Naive thymus-derived CD4-positive, alpha-beta T cell (primary cell): ENCODE data around the gene CSRNP3. TPM values are rescaled to one million over a fixed set of nuclear protein-coding genes. Genes with fewer than 3 reads are reported as not detected.

Experiments used
- ATAC-seq: fragments of 150-1000 bp; cut with Tn5 transposase; 2 replicates; pipeline ENCODE4 v1.10.0; 2021; ENCODE audit warnings: mild to moderate bottlenecking, moderate library complexity
- CTCF ChIA-PET: fragments of 350-600 bp; sonication (Branson Sonifier 250); formaldehyde crosslinking; loops from one replicate; lab custom pipeline; 2021; ENCODE audit warnings: antibody characterized with exemption; lab: Charles Lee
- POLR2A ChIA-PET: fragments of 350-600 bp; sonication (Branson Sonifier 250); formaldehyde crosslinking; loops from one replicate; lab custom pipeline; 2021; ENCODE audit warnings: antibody characterized with exemption, inconsistent platforms; lab: Charles Lee
- DNase-seq, 9 donors: peaks; one replicate each; pipeline versions ENCODE4 v3.0.0 to v3.0.0-alpha.2; 2020 to 2022; ENCODE audit warnings: mixed read lengths in 1 of 9
- H3K27ac ChIP-seq: one replicate; pipeline ENCODE4 v1.7.0; 2013; ENCODE audit warnings: mild to moderate bottlenecking, low read depth, low read length, moderate library complexity
- H3K27me3 ChIP-seq, 2 donors: one replicate each; pipeline ENCODE4 v1.7.0; 2013; ENCODE audit warnings: low read length in 2 of 2, mild to moderate bottlenecking in 2 of 2, moderate library complexity in 2 of 2; ENCODE audit not compliant: control insufficient read depth in 2 of 2, insufficient read depth in 2 of 2
- H3K36me3 ChIP-seq, 3 experiments: 1 replicate in 2 of 3; 2 replicates in 1 of 3; pipeline ENCODE4 v1.7.0; 2013; ENCODE audit warnings: low read length in 3 of 3, mild to moderate bottlenecking in 3 of 3, moderate library complexity in 1 of 3; ENCODE audit not compliant: insufficient read depth in 3 of 3, control insufficient read depth in 2 of 3
- H3K4me1 ChIP-seq, 2 donors: one replicate each; pipeline ENCODE4 v1.7.0; 2013; ENCODE audit warnings: low read length in 2 of 2, mild to moderate bottlenecking in 2 of 2, moderate library complexity in 1 of 2; ENCODE audit not compliant: control insufficient read depth in 2 of 2, insufficient read depth in 2 of 2
- H3K4me3 ChIP-seq: 2 replicates; pipeline ENCODE4 v1.7.0; 2013; ENCODE audit warnings: mild to moderate bottlenecking, low read length
- H3K9me3 ChIP-seq, 3 experiments: 1 replicate in 2 of 3; 2 replicates in 1 of 3; pipeline ENCODE4 v1.7.0; 2013; ENCODE audit warnings: low read length in 3 of 3; ENCODE audit not compliant: control insufficient read depth in 2 of 3
- H3K27ac Mint-ChIP-seq, 9 donors: one replicate each; pipeline ENCODE4 v1.8.0; 2020 to 2022; ENCODE audit warnings: mixed read lengths in 9 of 9, mild to moderate bottlenecking in 8 of 9, moderate library complexity in 5 of 9, inconsistent platforms in 2 of 9
- H3K27me3 Mint-ChIP-seq, 5 donors: one replicate each; pipeline ENCODE4 v1.8.0; 2021 to 2022; ENCODE audit warnings: mixed read lengths in 5 of 5, mild to moderate bottlenecking in 1 of 5
- H3K36me3 Mint-ChIP-seq, 5 donors: one replicate each; pipeline ENCODE4 v1.8.0; 2020 to 2022; ENCODE audit warnings: mixed read lengths in 5 of 5, mild to moderate bottlenecking in 3 of 5, inconsistent platforms in 1 of 5
- H3K4me1 Mint-ChIP-seq, 7 donors: one replicate each; pipeline ENCODE4 v1.8.0; 2020 to 2022; ENCODE audit warnings: mixed read lengths in 7 of 7, mild to moderate bottlenecking in 3 of 7, inconsistent platforms in 1 of 7
- H3K4me3 Mint-ChIP-seq, 10 donors: one replicate each; pipeline ENCODE4 v1.8.0; 2020 to 2022; ENCODE audit warnings: mild to moderate bottlenecking in 10 of 10, mixed read lengths in 10 of 10, moderate library complexity in 6 of 10, inconsistent platforms in 2 of 10
- H3K9me3 Mint-ChIP-seq, 11 donors: one replicate each; pipeline ENCODE4 v1.8.0; 2020 to 2022; ENCODE audit warnings: mixed read lengths in 11 of 11, mild to moderate bottlenecking in 4 of 11, inconsistent platforms in 1 of 11, moderate library complexity in 1 of 11
- intact Hi-C, 2 donors: fragments of 100-400 bp; cut with micrococcal nuclease; formaldehyde crosslinking; loops; one replicate each; pipeline ENCODE4 v1.15.1; 2023
- polyA plus RNA-seq, 2 donors: library from polyadenylated mRNA; unstranded; fragments of 300-500 nt; fragmentation: Illumina TruSeq; gene quantifications; one replicate each; pipeline ENCODE4 v1.2.3, GENCODE V29; 2021
- total RNA-seq, 6 experiments: library from RNA in 5 of 6; stranded (reverse) in 5 of 6; gene quantifications; 1 replicate in 5 of 6; 2 replicates in 1 of 6; pipeline ENCODE4 v1.2.3 and lab custom pipeline; 2021 to 2026

The CSRNP3 gene
- total and polyA plus RNA-seq, 7 experiments from 2014 or later = not detected

DNA sequence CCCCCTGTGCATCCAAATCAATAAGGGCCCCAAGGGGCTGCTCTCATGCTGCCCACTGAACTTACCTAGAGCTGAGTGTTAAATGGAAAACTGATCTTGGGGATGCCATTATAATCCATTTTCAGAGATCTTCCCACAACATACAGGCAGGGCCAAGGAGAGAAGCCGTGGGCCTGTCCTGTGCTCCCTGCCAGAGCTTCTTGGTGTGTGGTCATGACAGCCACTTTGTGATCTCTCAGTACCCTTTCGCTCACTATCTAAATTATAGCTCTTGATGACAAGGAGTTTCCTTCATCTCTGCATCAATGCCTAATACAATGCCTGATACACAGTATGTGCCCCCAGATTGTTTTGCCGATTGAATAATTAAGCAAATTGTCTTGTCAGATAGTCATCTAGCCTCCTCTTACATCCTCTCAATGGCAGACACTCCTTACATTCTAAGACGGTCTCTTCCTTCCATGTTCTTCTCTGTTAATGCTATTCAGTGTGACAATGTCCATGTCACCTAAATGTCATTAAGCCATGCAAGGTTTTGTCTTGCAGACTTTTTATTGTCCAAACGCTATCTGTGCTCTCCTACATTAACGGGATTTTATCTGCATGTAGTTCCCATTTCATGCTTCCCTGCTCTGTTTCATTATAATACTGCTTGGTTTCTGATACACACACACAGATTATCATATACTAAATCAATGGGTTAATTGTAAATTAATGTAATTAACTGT lies 5.9 kb downstream of the CSRNP3 start:
- no peaks in the 10 kb centered on the region for H3K4me1 Mint-ChIP-seq
- no peaks in the 10 kb centered on the region for H3K9me3 ChIP-seq
- ChIA-PET CTCF (no interaction called here), POLR2A (no interaction called here)
- H3K4me1 ChIP-seq = no peaks in the 10 kb centered on the region
- H3K27ac Mint-ChIP-seq = no peak overlapping the region
- ATAC-seq (no peak), DNase-seq (no peak)
- no peaks in the 10 kb centered on the region for H3K9me3 Mint-ChIP-seq
- H3K36me3 Mint-ChIP-seq = no peaks in the 10 kb centered on the region
- H3K4me3 Mint-ChIP-seq = no peak overlapping the region
- intact Hi-C loops = no loop called here
- H3K36me3 ChIP-seq = no peaks in the 10 kb centered on the region
- H3K4me3 ChIP-seq = no peak overlapping the region
- no peaks in the 10 kb centered on the region for H3K27me3 ChIP-seq
- H3K27ac ChIP-seq = no peak overlapping the region
- peaks cover 0 to 4% (median 0%) of the 10 kb centered on the region in 5 donors for H3K27me3 Mint-ChIP-seq

DNA sequence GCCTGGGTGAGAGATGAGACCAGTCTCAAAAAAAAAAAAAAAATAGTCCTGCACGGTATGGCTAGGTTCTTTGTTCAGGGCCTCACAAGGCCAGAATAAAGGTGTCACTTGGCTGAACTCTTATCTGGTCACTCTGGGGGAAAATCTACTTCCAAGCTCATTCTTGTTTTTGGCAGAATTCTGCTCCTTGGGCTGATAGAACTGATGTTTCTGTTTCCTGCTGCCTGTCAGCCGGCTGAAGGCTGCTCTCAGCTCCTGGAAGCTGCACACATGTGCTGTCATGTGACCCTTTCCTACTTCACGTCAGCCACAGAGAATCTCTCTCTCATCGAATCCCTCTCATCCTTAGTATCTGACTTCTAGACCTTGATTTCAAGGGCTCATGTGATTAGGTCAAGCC lies 10.4 kb downstream of the CSRNP3 start:
- Mint-ChIP-seq H3K4me1 (no peaks in the 10 kb centered on the region), H3K4me3 (no peak overlapping the region)

DNA sequence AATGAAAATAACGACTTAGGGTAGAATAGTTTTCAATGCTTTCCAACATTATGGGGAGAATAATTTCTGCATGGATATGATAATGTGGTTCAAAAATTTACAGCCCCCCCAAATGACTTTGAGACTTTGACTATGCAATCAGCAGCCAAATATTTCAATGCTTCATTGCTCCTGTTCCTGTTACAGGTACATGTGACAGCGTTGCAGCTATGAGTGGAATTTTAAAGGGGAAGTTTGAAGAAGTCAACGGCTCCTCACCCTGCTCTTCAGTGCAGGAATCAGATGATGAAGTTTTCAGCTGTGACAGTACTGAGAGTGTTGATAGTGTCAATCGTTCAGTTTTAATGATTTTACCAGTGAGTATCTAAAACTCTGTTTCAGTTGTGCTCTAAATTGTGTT lies 25.1 kb downstream of the CSRNP3 start:
- peaks cover 0 to 10% (median 8%) of the 10 kb centered on the region in 5 donors for H3K27me3 Mint-ChIP-seq
- Histone ChIP-seq H3K4me3 (no peak overlapping the region), H3K27me3 (no peaks in the 10 kb centered on the region), H3K4me1 (no peaks in the 10 kb centered on the region), H3K9me3 (no peaks in the 10 kb centered on the region), H3K27ac (no peak overlapping the region), H3K36me3 (no peaks in the 10 kb centered on the region)
- no peak overlapping the region for H3K4me3 Mint-ChIP-seq
- ATAC-seq (no peak), DNase-seq (no peak)
- peaks cover 0 to 5% (median 0%) of the 10 kb centered on the region in 11 donors for H3K9me3 Mint-ChIP-seq
- POLR2A ChIA-PET = no interaction called here
- H3K36me3 Mint-ChIP-seq = no peaks in the 10 kb centered on the region
- CTCF ChIA-PET = no interaction called here
- no peaks in the 10 kb centered on the region for H3K4me1 Mint-ChIP-seq
- no peak overlapping the region for H3K27ac Mint-ChIP-seq
- intact Hi-C loops = no loop called here

More for the DNA sequence above, 10.4 kb downstream of the CSRNP3 start:
- ChIA-PET POLR2A (no interaction called here), CTCF (interaction anchor here (0.6 kb wide), 1 partner anchor 24 kb away, joined by 3 read pairs; no protein-coding TSS in a partner anchor)
- intact Hi-C loops = no loop called here
- no peak overlapping the region for H3K4me3 ChIP-seq
- no peaks in the 10 kb centered on the region for H3K9me3 Mint-ChIP-seq
- no peaks in the 10 kb centered on the region for H3K4me1 ChIP-seq
- H3K27ac ChIP-seq = no peak overlapping the region
- ATAC-seq (no peak), DNase-seq (no peak)
- peaks cover 0 to 3% (median 0%) of the 10 kb centered on the region in 5 donors for H3K27me3 Mint-ChIP-seq
- H3K27ac Mint-ChIP-seq = no peak overlapping the region
- H3K36me3 ChIP-seq = no peaks in the 10 kb centered on the region
- no peaks in the 10 kb centered on the region for H3K36me3 Mint-ChIP-seq
- no peaks in the 10 kb centered on the region for H3K9me3 ChIP-seq
- H3K27me3 ChIP-seq = no peaks in the 10 kb centered on the region

DNA sequence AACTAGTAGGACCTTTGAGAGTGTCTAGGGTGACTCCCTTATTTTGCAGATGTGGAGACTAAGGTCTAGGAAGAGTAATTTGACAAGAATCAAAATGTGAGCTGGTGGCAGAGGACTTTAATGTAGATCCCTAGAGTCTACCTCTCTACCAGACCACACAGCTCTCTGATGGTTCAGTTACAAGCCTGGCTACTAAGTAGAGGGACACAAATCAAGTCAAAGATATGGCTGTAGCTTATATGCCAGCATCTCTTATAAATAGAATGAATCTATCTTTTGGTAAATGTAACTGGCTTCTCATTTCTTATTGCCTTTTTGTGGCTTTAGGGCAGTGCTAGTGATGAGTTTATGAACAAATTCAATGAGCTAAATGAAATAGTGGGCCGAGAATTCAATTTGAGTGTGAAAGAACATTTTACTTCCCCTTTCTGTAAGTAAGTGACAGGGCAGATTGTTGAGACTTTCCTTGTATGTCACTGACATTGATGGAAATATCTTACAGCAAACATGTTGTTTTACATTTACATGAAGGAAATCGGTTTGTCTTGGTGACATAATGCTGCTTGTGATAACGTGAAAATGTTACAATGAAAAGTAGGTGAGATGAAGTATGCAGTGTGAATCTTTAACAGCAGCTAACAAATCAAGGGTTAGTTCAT lies 28.3 kb downstream of the CSRNP3 start:
- no peak for ATAC-seq
- H3K4me1 Mint-ChIP-seq = no peaks in the 10 kb centered on the region
- intact Hi-C loops = no loop called here
- H3K27ac Mint-ChIP-seq = no peak overlapping the region
- no peak for DNase-seq
- no peaks in the 10 kb centered on the region for H3K9me3 ChIP-seq
- H3K36me3 Mint-ChIP-seq = no peaks in the 10 kb centered on the region
- H3K4me1 ChIP-seq = no peaks in the 10 kb centered on the region
- no peaks in the 10 kb centered on the region for H3K36me3 ChIP-seq
- ChIA-PET POLR2A (no interaction called here), CTCF (no interaction called here)
- no peaks in the 10 kb centered on the region for H3K9me3 Mint-ChIP-seq
- H3K27me3 Mint-ChIP-seq = peaks cover 0 to 13% (median 9%) of the 10 kb centered on the region in 5 donors
- H3K27ac ChIP-seq = no peak overlapping the region
- H3K4me3 ChIP-seq = no peak overlapping the region
- H3K27me3 ChIP-seq = no peaks in the 10 kb centered on the region
- H3K4me3 Mint-ChIP-seq = no peak overlapping the region

DNA sequence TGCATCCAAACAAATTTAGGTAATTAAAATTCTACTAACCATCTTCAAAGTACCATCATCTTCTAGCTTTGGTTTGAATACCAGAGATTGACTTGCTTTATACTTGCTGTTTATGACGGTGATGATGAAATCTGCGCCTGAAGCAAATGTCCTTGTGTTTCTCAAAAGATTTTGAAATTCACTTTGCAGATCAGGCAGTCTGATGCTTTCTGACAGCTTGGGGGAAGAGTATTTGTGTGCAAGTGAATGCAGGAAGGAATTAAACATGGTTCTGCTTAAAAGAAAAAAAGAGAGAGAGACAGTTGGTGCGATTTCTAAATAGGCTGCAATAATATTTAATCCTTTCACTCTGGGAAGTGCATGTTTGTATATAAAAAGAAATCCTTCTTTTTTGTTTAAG lies 29.6 kb downstream of the CSRNP3 start:
- intact Hi-C loops = no loop called here

DNA sequence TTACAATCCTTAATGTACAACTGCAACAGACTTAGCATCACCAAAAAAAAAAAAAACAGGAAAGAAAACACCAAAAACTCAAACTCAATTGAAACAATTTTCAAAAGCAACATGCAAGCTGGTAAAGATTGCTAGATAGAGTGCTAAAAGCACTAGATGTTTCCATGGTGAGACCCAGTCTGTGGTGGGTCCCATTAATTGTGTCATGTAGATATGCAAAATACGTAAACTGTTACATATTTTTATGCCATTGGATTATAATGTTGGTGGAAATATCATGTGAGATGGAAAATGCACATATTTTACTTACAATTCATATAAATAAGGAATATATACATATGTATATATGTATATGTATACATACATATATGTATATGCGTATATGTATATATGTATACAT lies 30.5 kb downstream of the CSRNP3 start:
- H3K36me3 Mint-ChIP-seq = no peaks in the 10 kb centered on the region
- DNase-seq (no peak), ATAC-seq (no peak)
- no peaks in the 10 kb centered on the region for H3K9me3 Mint-ChIP-seq
- H3K4me3 Mint-ChIP-seq = no peak overlapping the region
- peaks cover 0 to 18% (median 9%) of the 10 kb centered on the region in 5 donors for H3K27me3 Mint-ChIP-seq
- ChIA-PET POLR2A (no interaction called here), CTCF (no interaction called here)
- intact Hi-C loops = no loop called here
- no peaks in the 10 kb centered on the region for H3K4me1 Mint-ChIP-seq
- H3K27ac Mint-ChIP-seq = no peak overlapping the region
- H3K27me3 ChIP-seq = no peaks in the 10 kb centered on the region
- H3K27ac ChIP-seq = no peak overlapping the region
- no peaks in the 10 kb centered on the region for H3K9me3 ChIP-seq
- no peaks in the 10 kb centered on the region for H3K36me3 ChIP-seq
- no peak overlapping the region for H3K4me3 ChIP-seq
- no peaks in the 10 kb centered on the region for H3K4me1 ChIP-seq

More for the DNA sequence above, 29.6 kb downstream of the CSRNP3 start:
- Mint-ChIP-seq H3K27ac (no peak overlapping the region), H3K36me3 (no peaks in the 10 kb centered on the region), H3K9me3 (no peaks in the 10 kb centered on the region), H3K27me3 (peaks cover 0 to 14% (median 9%) of the 10 kb centered on the region in 5 donors), H3K4me3 (no peak overlapping the region), H3K4me1 (no peaks in the 10 kb centered on the region)
- ATAC-seq (no peak), DNase-seq (no peak)
- H3K9me3 ChIP-seq = no peaks in the 10 kb centered on the region
- POLR2A ChIA-PET = no interaction called here
- no peaks in the 10 kb centered on the region for H3K27me3 ChIP-seq
- no peak overlapping the region for H3K4me3 ChIP-seq
- no peaks in the 10 kb centered on the region for H3K36me3 ChIP-seq
- CTCF ChIA-PET = no interaction called here
- H3K27ac ChIP-seq = no peak overlapping the region
- no peaks in the 10 kb centered on the region for H3K4me1 ChIP-seq

DNA sequence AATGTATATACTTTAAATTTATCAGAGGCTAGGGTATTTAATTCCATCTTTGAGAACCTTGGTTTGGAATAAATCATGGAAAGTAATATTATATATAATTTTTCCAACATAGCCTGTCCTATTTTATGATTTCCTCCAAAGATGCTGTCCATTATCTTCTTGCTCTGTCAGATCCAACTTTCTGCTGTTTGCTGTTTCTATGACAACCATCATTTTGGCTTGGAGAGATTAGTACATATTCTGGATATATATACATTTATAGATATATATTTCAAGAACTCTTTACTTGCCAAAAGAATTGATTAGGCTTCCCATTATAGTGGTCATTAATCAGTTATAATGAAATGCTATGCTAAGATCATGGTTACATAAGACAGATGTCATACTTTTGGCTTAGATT lies 31.3 kb downstream of the CSRNP3 start:
- Mint-ChIP-seq H3K27ac (no peak overlapping the region), H3K4me1 (no peaks in the 10 kb centered on the region), H3K36me3 (no peaks in the 10 kb centered on the region), H3K27me3 (peaks cover 0 to 18% (median 9%) of the 10 kb centered on the region in 5 donors), H3K4me3 (no peak overlapping the region), H3K9me3 (no peaks in the 10 kb centered on the region)
- H3K4me1 ChIP-seq = no peaks in the 10 kb centered on the region
- DNase-seq = no peak
- ChIA-PET CTCF (no interaction called here), POLR2A (no interaction called here)
- no peaks in the 10 kb centered on the region for H3K9me3 ChIP-seq
- no peaks in the 10 kb centered on the region for H3K36me3 ChIP-seq
- no peak overlapping the region for H3K4me3 ChIP-seq
- no peak overlapping the region for H3K27ac ChIP-seq
- ATAC-seq = no peak
- intact Hi-C loops = no loop called here
- no peaks in the 10 kb centered on the region for H3K27me3 ChIP-seq
